H1 (cell line): ENCODE results near the gene TSPAN17. TPM values are rescaled to one million over a fixed set of nuclear protein-coding genes. Genes with fewer than 3 reads are reported as not detected.

Experiments
- ASH2L ChIP-seq: fragments of 200-600, 300-600 bp; sonication (generic); IDR thresholded peaks from one replicate; pipeline ENCODE4 v1.7.1; 2017; ENCODE audit warnings: low read length
- CTBP2 ChIP-seq: IDR thresholded peaks from 2 replicates; pipeline ENCODE4 v1.7.0; 2011; ENCODE audit warnings: borderline replicate concordance, mild to moderate bottlenecking, moderate library complexity, mixed read lengths, low read length; ENCODE audit not compliant: insufficient read depth, insufficient read length
- FOSL1 ChIP-seq: IDR thresholded peaks from 2 replicates; pipeline ENCODE4 v1.6.1; 2011; ENCODE audit warnings: mild to moderate bottlenecking, low read depth, low read length, moderate library complexity; ENCODE audit not compliant: insufficient read depth
- SAP30 ChIP-seq: fragments of 300-600 bp; sonication (generic); IDR thresholded peaks from 2 replicates; pipeline ENCODE4 v1.7.1; 2012; ENCODE audit warnings: low read length, moderate library complexity, mild to moderate bottlenecking, inconsistent platforms; ENCODE audit not compliant: insufficient read depth, insufficient replicate concordance
- SIRT6 ChIP-seq: IDR thresholded peaks from one replicate; pipeline ENCODE4 v1.7.1; 2012; ENCODE audit warnings: low read length, inconsistent platforms
- polyA plus RNA-seq, 7 experiments: library from polyadenylated mRNA; depleted of rRNA in 3 of 7; stranded (reverse) in 5 of 7; unstranded in 2 of 7; fragments of >200 nt in 5 of 7; fragments of 200-250 nt in 2 of 7; gene quantifications; 1 replicate in 5 of 7; 2 replicates in 1 of 7; 4 replicates in 1 of 7; pipeline versions ENCODE4 v1.2.1 to v1.2.3, GENCODE V29; 2011 to 2013; ENCODE audit warnings: missing spikeins in 2 of 7, mixed read lengths in 2 of 7
- total RNA-seq: library from RNA; stranded (reverse); fragmentation: NEBNext Ultra II Directional; extraction: Animal tissue kit (Norgen Biotek cat#: 25700); gene quantifications from 2 replicates; pipeline ENCODE4 v1.2.1, GENCODE V29; 2021

The TSPAN17 gene
- total and polyA plus RNA-seq, 2 of the 8 experiments (the other 6 are each of a cell fraction or from before 2014, with no cell fraction given), result 41.5 to 53.7 TPM

DNA sequence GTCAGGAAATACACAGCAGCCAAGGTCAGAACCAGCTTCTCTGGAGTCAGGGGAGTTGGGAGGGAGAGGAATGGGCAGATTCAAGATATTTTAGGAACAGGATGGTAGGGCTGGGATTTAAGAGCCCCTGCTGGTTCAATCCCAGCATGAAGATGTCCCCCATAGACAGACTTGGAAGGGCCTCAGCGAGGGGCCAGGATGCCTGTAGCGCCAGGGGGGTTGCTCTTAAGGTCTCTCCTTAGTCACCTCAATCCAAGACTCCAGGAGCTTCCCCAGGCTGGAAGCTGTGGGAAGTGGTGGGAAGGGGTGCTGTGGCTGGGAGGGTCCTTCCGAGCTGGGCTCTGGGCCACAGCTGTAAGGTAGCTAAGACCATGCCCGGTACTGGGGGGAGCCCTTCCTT, 8.1 kb upstream of the TSPAN17 start (continued):
- TF ChIP-seq FOSL1, result no peak
- no peak for TF ChIP-seq CTBP2
- no peak for TF ChIP-seq SIRT6
- no peak for TF ChIP-seq SAP30
- TF ChIP-seq ASH2L, result no peak
- TF ChIP-seq, all 59 proteins: peak for 0
